Endothelial cell of umbilical vein (primary cell): ENCODE measurements around the gene C16orf74. TPM values are rescaled to one million over a fixed set of nuclear protein-coding genes. Genes with fewer than 3 reads are reported as not detected.
A peak's percentile ranks its signal among the peaks of the same experiment; 100 is the strongest.

Experiments used
- BruUV-seq: library from RNA; stranded (reverse); fragments of 400-500 nt; replicated peaks from 2 replicates; lab custom pipeline; 2021; lab: Mats Ljungman, UMichigan
- CTCF ChIA-PET: fragments of 300-600, 350-600 bp; sonication (Branson Sonifier 250); formaldehyde crosslinking; loops from one replicate; lab custom pipeline; 2021; ENCODE audit warnings: antibody characterized with exemption, inconsistent platforms; lab: Charles Lee
- POLR2A ChIA-PET: fragments of 300-600, 350-600 bp; sonication (Branson Sonifier 250); formaldehyde crosslinking; loops from one replicate; lab custom pipeline; 2021; ENCODE audit warnings: antibody characterized with exemption, inconsistent platforms; lab: Charles Lee
- DNase-seq: peaks from one replicate; pipeline ENCODE4 v3.0.0-alpha.2; 2011; ENCODE audit warnings: low read depth, low spot score
- FAIRE-seq: peaks from 2 replicates; lab custom pipeline; 2011; peaks lifted over from hg19 to GRCh38; lab: Jason Lieb, UNC
- H2AFZ ChIP-seq: 2 replicates; pipeline ENCODE4 v1.6.0; 2012; ENCODE audit warnings: low read depth, low read length, control low read depth, inconsistent platforms
- H3K27ac ChIP-seq: 2 replicates; pipeline ENCODE4 v1.5.1; 2011; ENCODE audit warnings: low read depth, mild to moderate bottlenecking, control low read depth, low read length, moderate library complexity; ENCODE audit not compliant: insufficient read depth
- H3K27me3 ChIP-seq, 2 experiments: 2 replicates each; pipeline versions ENCODE4 v1.6.0 to v1.6.1; 2011; ENCODE audit warnings: low read length in 2 of 2, mixed read lengths in 1 of 2; ENCODE audit not compliant: control insufficient read depth in 2 of 2, insufficient read depth in 2 of 2
- H3K36me3 ChIP-seq, 2 experiments: 2 replicates in 1 of 2; 3 replicates in 1 of 2; pipeline ENCODE4 v1.5.1; 2011; ENCODE audit warnings: low read length in 2 of 2, mild to moderate bottlenecking in 1 of 2, moderate library complexity in 1 of 2; ENCODE audit not compliant: control insufficient read depth in 2 of 2, insufficient read depth in 2 of 2; ENCODE audit errors: extremely low read depth in 1 of 2
- H3K4me1 ChIP-seq: 3 replicates; pipeline ENCODE4 v1.5.1; 2011; ENCODE audit warnings: mild to moderate bottlenecking, low read length; ENCODE audit not compliant: control insufficient read depth, insufficient read depth; ENCODE audit errors: extremely low read depth
- H3K4me2 ChIP-seq: 2 replicates; pipeline ENCODE4 v1.6.1; 2011; ENCODE audit warnings: low read length, control low read depth, mixed read lengths; ENCODE audit not compliant: insufficient read depth
- H3K4me3 ChIP-seq, 3 experiments: fragments of 200-600 bp in 1 of 3; sonication (generic), shearing (Covaris generic) in 1 of 3; replicated peaks in 1 of 3; 2 replicates each; pipeline ENCODE4 v1.5.1; 2011 to 2016; ENCODE audit warnings: control low read depth in 3 of 3, low read length in 3 of 3, mild to moderate bottlenecking in 2 of 3, inconsistent platforms in 1 of 3, low read depth in 1 of 3, moderate library complexity in 1 of 3; ENCODE audit not compliant: insufficient read depth in 1 of 3
- H3K79me2 ChIP-seq: 2 replicates; pipeline ENCODE4 v1.6.0; 2012; ENCODE audit warnings: low read length, inconsistent platforms; ENCODE audit not compliant: control insufficient read depth, insufficient read depth
- H3K9ac ChIP-seq: replicated peaks from 2 replicates; pipeline ENCODE3; 2011; ENCODE audit warnings: low read length, control low read depth; ENCODE audit not compliant: insufficient read depth; ENCODE audit errors: extremely low read depth
- H3K9me1 ChIP-seq: replicated peaks from 3 replicates; pipeline ENCODE4 v1.6.0; 2011; ENCODE audit warnings: mild to moderate bottlenecking, low read length; ENCODE audit not compliant: control insufficient read depth, insufficient read depth; ENCODE audit errors: extremely low read depth
- H3K9me3 ChIP-seq: replicated peaks from 2 replicates; pipeline ENCODE4 v1.5.1; 2012; ENCODE audit warnings: low read length, inconsistent platforms; ENCODE audit not compliant: control insufficient read depth, insufficient read depth
- H4K20me1 ChIP-seq: replicated peaks from 2 replicates; pipeline ENCODE3; 2011; ENCODE audit warnings: mild to moderate bottlenecking, low read length; ENCODE audit not compliant: control insufficient read depth, insufficient read depth; ENCODE audit errors: extremely low read depth
- CTCF ChIP-seq, 2 donors: IDR thresholded peaks; 1 replicate in 1 of 2; 2 replicates in 1 of 2; pipeline ENCODE4 v1.5.1; 2011; ENCODE audit warnings: low read length in 2 of 2, mild to moderate bottlenecking in 2 of 2, moderate library complexity in 2 of 2, control low read depth in 1 of 2, inconsistent platforms in 1 of 2, low read depth in 1 of 2; ENCODE audit not compliant: insufficient read depth in 1 of 2; ENCODE audit errors: extremely low read depth in 1 of 2
- EZH2 ChIP-seq: IDR thresholded peaks from 2 replicates; pipeline ENCODE4 v1.6.1; 2012; ENCODE audit warnings: borderline replicate concordance, low read depth, mild to moderate bottlenecking, moderate library complexity, low read length, inconsistent platforms; ENCODE audit not compliant: severe bottlenecking
- FOS ChIP-seq: IDR thresholded peaks from 2 replicates; pipeline ENCODE4 v1.6.1; 2011; ENCODE audit warnings: mild to moderate bottlenecking, low read length, moderate library complexity, borderline replicate concordance; ENCODE audit not compliant: insufficient read depth
- GATA2 ChIP-seq: IDR thresholded peaks from 2 replicates; pipeline ENCODE4 v1.7.0; 2011; ENCODE audit warnings: low read depth, mild to moderate bottlenecking, moderate library complexity, mixed read lengths, low read length; ENCODE audit not compliant: insufficient read length, insufficient read depth
- JUN ChIP-seq: IDR thresholded peaks from 2 replicates; pipeline ENCODE4 v1.6.1; 2011; ENCODE audit warnings: borderline replicate concordance, low read depth; ENCODE audit not compliant: insufficient read length, insufficient read depth
- MAX ChIP-seq: IDR thresholded peaks from 2 replicates; pipeline ENCODE4 v1.6.1; 2011; ENCODE audit not compliant: insufficient read depth, insufficient read length
- MYC ChIP-seq: IDR thresholded peaks from one replicate; pipeline ENCODE4 v1.6.1; 2011; ENCODE audit warnings: mild to moderate bottlenecking, low read depth, low read length
- POLR2A ChIP-seq: IDR thresholded peaks from 2 replicates; pipeline ENCODE4 v1.6.1; 2012; ENCODE audit warnings: low read depth, mild to moderate bottlenecking, control low read depth, low read length
- POLR2AphosphoS5 ChIP-seq: IDR thresholded peaks from 2 replicates; pipeline ENCODE4 v1.6.1; 2012; ENCODE audit warnings: low read depth, mild to moderate bottlenecking, control low read depth, low read length, moderate library complexity; ENCODE audit not compliant: insufficient read depth
- dilution Hi-C: fragments of 300-500 bp; cut with MboI; formaldehyde crosslinking; loops from one replicate; pipeline ENCODE4 v1.15.0; 2019; ENCODE audit warnings: low sequenced_read_pairs; ENCODE audit not compliant: extremely low pct_ligation_motif_present
- intact Hi-C: fragments of 100-400 bp; cut with micrococcal nuclease; formaldehyde crosslinking; loops from one replicate; pipeline ENCODE4 v1.10.0; 2022
- polyA plus RNA-seq, 4 experiments: library from polyadenylated mRNA; depleted of rRNA in 3 of 4; stranded (reverse) in 3 of 4; unstranded in 1 of 4; fragments of >200 nt; gene quantifications; 2 replicates each; pipeline versions ENCODE4 v1.2.1 to v1.2.3, GENCODE V29; 2011 to 2012; ENCODE audit warnings: missing spikeins in 1 of 4
- total RNA-seq: library from RNA; stranded (reverse); gene quantifications from 2 replicates; pipeline ENCODE4 v1.2.3, GENCODE V29; 2021

The C16orf74 gene
- total and polyA plus RNA-seq, 2 donors (not counting 3 experiments of a cell fraction or from before 2014, with no cell fraction given): 12.1 to 38.7 TPM

GRCh38 chr16:85800321-85800669, 49.4 kb upstream of the C16orf74 start:
- BruUV-seq: no TSS peak
- intact Hi-C loops: loop anchor here (1.0 kb wide), 1 partner anchor 48 kb away; no protein-coding TSS in a partner anchor
- peak overlapping the region; percentile 52 to 99 (median 85) for H3K4me3 ChIP-seq
- TF ChIP-seq GATA2: no peak
- TF ChIP-seq CTCF (IDR thresholded peaks at IDR 0.05; ENCODE audit: extremely low read depth in 1 of 2, insufficient read depth in 1 of 2, low read depth in 1 of 2, low read length in 2 of 2): no peak
- no peak for TF ChIP-seq FOS
- TF ChIP-seq MYC: no peak
- no peak for TF ChIP-seq POLR2A
- no peak for TF ChIP-seq POLR2AphosphoS5
- no peak for TF ChIP-seq MAX
- no peak for TF ChIP-seq JUN
- no peak for TF ChIP-seq EZH2
- H3K36me3 ChIP-seq: peaks cover 24 to 33% of the 10 kb centered on the region in 2 experiments
- H3K4me1 ChIP-seq: peaks cover 14% of the 10 kb centered on the region
- dilution Hi-C loops: no loop called here
- peaks cover 5% of the 10 kb centered on the region for H4K20me1 ChIP-seq
- peaks cover 76% of the 10 kb centered on the region for H3K79me2 ChIP-seq
- peak overlapping the region; percentile 96 for H3K27ac ChIP-seq
- ChIA-PET POLR2A (no interaction called here), CTCF (interaction anchor here (0.7 to 2.1 kb wide), 3 partner anchors 10 to 21 kb away, joined by 3 to 7 read pairs (median 5); no protein-coding TSS in a partner anchor)
- H3K9me1 ChIP-seq: no peaks in the 10 kb centered on the region
- H3K4me2 ChIP-seq: peak overlapping the region; percentile 82
- DNase-seq (no peak), FAIRE-seq (no peak)
- H2AFZ ChIP-seq: no peak overlapping the region
- H3K27me3 ChIP-seq: no peaks in the 10 kb centered on the region
- H3K9ac ChIP-seq: peak overlapping the region; percentile 98
- H3K9me3 ChIP-seq: no peaks in the 10 kb centered on the region
